Smooth muscle cell (in vitro differentiated cells): ENCODE measurements around the gene EQTN. TPM values are rescaled to one million over a fixed set of nuclear protein-coding genes. Genes with fewer than 3 reads are reported as not detected.

Experiments
- DNase-seq: peaks from one replicate; lab custom pipeline; 2025; ENCODE audit not compliant: unreplicated experiment; lab: John Stamatoyannopoulos, UW
- H2AFZ ChIP-seq: fragments of 200-600 bp; sonication (generic); 2 replicates; pipeline ENCODE4 v1.6.0; 2016; ENCODE audit warnings: antibody characterized with exemption, low read depth, mild to moderate bottlenecking
- H3F3A ChIP-seq: fragments of 200-600 bp; sonication (generic); 2 replicates; pipeline ENCODE4 v1.6.0; 2017; ENCODE audit warnings: antibody characterized with exemption, low read depth
- H3K27ac ChIP-seq: fragments of 200-600 bp; sonication (generic); 2 replicates; pipeline ENCODE4 v1.5.1; 2016; ENCODE audit warnings: low read depth, mild to moderate bottlenecking
- H3K27me3 ChIP-seq: fragments of 200-600 bp; sonication (generic); 2 replicates; pipeline ENCODE4 v1.6.1; 2016; ENCODE audit warnings: low read depth, mild to moderate bottlenecking
- H3K36me3 ChIP-seq: fragments of 200-600 bp; sonication (generic); 2 replicates; pipeline ENCODE4 v1.5.1; 2016; ENCODE audit warnings: low read depth
- H3K4me1 ChIP-seq: fragments of 200-600 bp; sonication (generic); 2 replicates; pipeline ENCODE4 v1.5.1; 2016; ENCODE audit warnings: low read depth
- H3K4me2 ChIP-seq: fragments of 200-600 bp; sonication (generic); 2 replicates; pipeline ENCODE4 v1.6.0; 2016; ENCODE audit warnings: mild to moderate bottlenecking
- H3K4me3 ChIP-seq: fragments of 200-600 bp; sonication (generic); 2 replicates; pipeline ENCODE4 v1.5.1; 2016; ENCODE audit warnings: mild to moderate bottlenecking
- H3K79me2 ChIP-seq: fragments of 200-600 bp; sonication (generic); 2 replicates; pipeline ENCODE4 v1.6.0; 2016; ENCODE audit warnings: low read depth, mild to moderate bottlenecking
- H3K9ac ChIP-seq: fragments of 200-600 bp; sonication (generic); 2 replicates; pipeline ENCODE4 v1.6.0; 2016; ENCODE audit warnings: low read depth
- H3K9me3 ChIP-seq: fragments of 200-600 bp; sonication (generic); replicated peaks from 2 replicates; pipeline ENCODE4 v1.5.1; 2016; ENCODE audit warnings: low read depth
- H4K20me1 ChIP-seq: fragments of 200-600 bp; sonication (generic); 2 replicates; pipeline ENCODE4 v1.6.0; 2016; ENCODE audit warnings: low read depth
- CTCF ChIP-seq: fragments of 200-600 bp; sonication (generic); IDR thresholded peaks from 2 replicates; pipeline ENCODE4 v1.5.1; 2017; ENCODE audit warnings: borderline replicate concordance, mild to moderate bottlenecking, antibody characterized with exemption; ENCODE audit not compliant: insufficient read depth, poor library complexity, severe bottlenecking
- WGBS: methylation state at CpG from one replicate; pipeline ENCODE4 v1.1.7; 2016; ENCODE audit warnings: low lambda C conversion rate; 5-methylcytosine and 5-hydroxymethylcytosine counted together
- polyA plus RNA-seq: library from polyadenylated mRNA; unstranded; fragments of >200 nt; fragmentation: Nextera tagmentation; extraction: Ambion mirVana; gene quantifications from 2 replicates; pipeline ENCODE4 v1.2.1, GENCODE V29; 2016
- total RNA-seq: library from RNA; depleted of rRNA; stranded (reverse); fragments of >200 nt; gene quantifications from 2 replicates; pipeline ENCODE4 v1.2.3, GENCODE V29; 2014

Gene EQTN
- total and polyA plus RNA-seq, 2 experiments from 2014 or later = not detected

GRCh38 chr9:27280860-27281259 lies 16.1 kb downstream of the EQTN start:
- H3K9me3 ChIP-seq = no peaks in the 10 kb centered on the region
- H3K4me3 ChIP-seq = no peak overlapping the region
- H3K27ac ChIP-seq = no peak overlapping the region
- H2AFZ ChIP-seq = no peak overlapping the region
- H3K27me3 ChIP-seq = peaks cover 4% of the 10 kb centered on the region
- H3K9ac ChIP-seq = no peak overlapping the region
- H3F3A ChIP-seq = no peaks in the 10 kb centered on the region
- H3K36me3 ChIP-seq = no peaks in the 10 kb centered on the region
- H4K20me1 ChIP-seq = no peaks in the 10 kb centered on the region
- H3K4me1 ChIP-seq = no peaks in the 10 kb centered on the region
- no peak for DNase-seq
- no peak overlapping the region for H3K4me2 ChIP-seq
- no peak for TF ChIP-seq CTCF
- no peaks in the 10 kb centered on the region for H3K79me2 ChIP-seq
- 69% methylated on average over 5 of the region's 5 CpGs for WGBS

GRCh38 chr9:27280249-27280648 lies 16.7 kb downstream of the EQTN start:
- Histone ChIP-seq H3K4me2 (no peak overlapping the region), H2AFZ (no peak overlapping the region), H3K27me3 (peaks cover 4% of the 10 kb centered on the region), H4K20me1 (no peaks in the 10 kb centered on the region), H3K27ac (no peak overlapping the region), H3K4me3 (no peak overlapping the region), H3K9ac (no peak overlapping the region), H3K36me3 (no peaks in the 10 kb centered on the region), H3K79me2 (no peaks in the 10 kb centered on the region), H3K9me3 (no peaks in the 10 kb centered on the region), H3K4me1 (no peaks in the 10 kb centered on the region), H3F3A (no peaks in the 10 kb centered on the region)
- DNase-seq = no peak
- WGBS = 87% methylated on average over 16 of the region's 16 CpGs
- no peak for TF ChIP-seq CTCF

- Histone ChIP-seq H4K20me1 (no peaks in the 10 kb centered on the region), H3K4me2 (no peak overlapping the region), H3K4me1 (no peaks in the 10 kb centered on the region), H3F3A (no peaks in the 10 kb centered on the region), H3K4me3 (no peak overlapping the region), H3K9ac (no peak overlapping the region), H2AFZ (no peak overlapping the region), H3K27me3 (peaks cover 4% of the 10 kb centered on the region), H3K79me2 (no peaks in the 10 kb centered on the region), H3K36me3 (no peaks in the 10 kb centered on the region), H3K9me3 (no peaks in the 10 kb centered on the region), H3K27ac (no peak overlapping the region)
- 88% methylated on average over 3 of the region's 3 CpGs for WGBS
- no peak for DNase-seq
- no peak for TF ChIP-seq CTCF
These were observed 17.3 kb downstream of the EQTN start for GRCh38 chr9:27279611-27280010.

GRCh38 chr9:27278374-27278773 lies 18.6 kb downstream of the EQTN start:
- TF ChIP-seq CTCF = no peak
- Histone ChIP-seq H3K9me3 (no peaks in the 10 kb centered on the region), H3K4me3 (no peak overlapping the region), H3K36me3 (no peaks in the 10 kb centered on the region), H3K27ac (no peak overlapping the region), H2AFZ (no peak overlapping the region), H3K9ac (no peak overlapping the region), H3K27me3 (no peaks in the 10 kb centered on the region), H4K20me1 (no peaks in the 10 kb centered on the region), H3K4me1 (no peaks in the 10 kb centered on the region), H3F3A (no peaks in the 10 kb centered on the region), H3K79me2 (no peaks in the 10 kb centered on the region), H3K4me2 (no peak overlapping the region)
- DNase-seq = no peak
- 93% methylated on average over 1 of the region's 1 CpG for WGBS
